Keratinocyte (primary cell): ENCODE results near the gene PTPRN2. TPM values are rescaled to one million over a fixed set of nuclear protein-coding genes. Genes with fewer than 3 reads are reported as not detected.
"Not testable (repeated sequence)": the region's sequence is repeated elsewhere in the genome, so short reads cannot be mapped to it uniquely, and the experiment has no call there.

Experiments
- DNase-seq: peaks from one replicate; pipeline ENCODE4 v3.0.0-alpha.2; 2011; ENCODE audit warnings: low read depth, missing footprints, low spot score
- FAIRE-seq: peaks from 2 replicates; lab custom pipeline; 2011; peaks lifted over from hg19 to GRCh38; lab: Jason Lieb, UNC
- H2AFZ ChIP-seq: 2 replicates; pipeline ENCODE4 v1.6.0; 2012; ENCODE audit warnings: low read length, control low read depth, inconsistent platforms; ENCODE audit not compliant: control insufficient read depth
- H3K27ac ChIP-seq: 2 replicates; pipeline ENCODE4 v1.5.1; 2011; ENCODE audit warnings: low read length; ENCODE audit not compliant: control insufficient read depth, insufficient read depth
- H3K27me3 ChIP-seq: 3 replicates; pipeline ENCODE4 v1.6.0; 2011; ENCODE audit warnings: low read length; ENCODE audit not compliant: control insufficient read depth, insufficient read depth; ENCODE audit errors: extremely low read depth
- H3K36me3 ChIP-seq, 2 experiments: 2 replicates in 1 of 2; 3 replicates in 1 of 2; pipeline ENCODE4 v1.5.1; 2011; ENCODE audit warnings: low read length in 2 of 2, mild to moderate bottlenecking in 1 of 2; ENCODE audit not compliant: control insufficient read depth in 2 of 2, insufficient read depth in 2 of 2; ENCODE audit errors: extremely low read depth in 1 of 2
- H3K4me1 ChIP-seq: 3 replicates; pipeline ENCODE4 v1.5.1; 2011; ENCODE audit warnings: low read length; ENCODE audit not compliant: control insufficient read depth, insufficient read depth; ENCODE audit errors: extremely low read depth
- H3K4me2 ChIP-seq: 3 replicates; pipeline ENCODE4 v1.6.0; 2011; ENCODE audit warnings: low read depth, low read length; ENCODE audit not compliant: control insufficient read depth, insufficient read depth; ENCODE audit errors: extremely low read depth
- H3K4me3 ChIP-seq, 3 experiments: fragments of 200-600 bp in 1 of 3; sonication (generic) in 1 of 3; 2 replicates in 2 of 3; 3 replicates in 1 of 3; pipeline ENCODE4 v1.5.1; 2011 to 2016; ENCODE audit warnings: low read length in 3 of 3, mild to moderate bottlenecking in 3 of 3, control low read depth in 2 of 3, inconsistent platforms in 1 of 3, low read depth in 1 of 3, mixed read lengths in 1 of 3, mixed run types in 1 of 3, moderate library complexity in 1 of 3; ENCODE audit not compliant: control insufficient read depth in 2 of 3, insufficient read depth in 2 of 3; ENCODE audit errors: extremely low read depth in 1 of 3
- H3K79me2 ChIP-seq: 2 replicates; pipeline ENCODE4 v1.6.0; 2012; ENCODE audit warnings: low read length; ENCODE audit not compliant: control insufficient read depth, insufficient read depth
- H3K9ac ChIP-seq: 3 replicates; pipeline ENCODE4 v1.6.0; 2011; ENCODE audit warnings: low read length; ENCODE audit not compliant: control insufficient read depth, insufficient read depth; ENCODE audit errors: extremely low read depth
- H3K9me1 ChIP-seq: 3 replicates; pipeline ENCODE4 v1.6.0; 2011; ENCODE audit warnings: low read length; ENCODE audit not compliant: control insufficient read depth, insufficient read depth; ENCODE audit errors: extremely low read depth
- H3K9me3 ChIP-seq: 2 replicates; pipeline ENCODE4 v1.5.1; 2012; ENCODE audit warnings: low read depth, low read length; ENCODE audit not compliant: control insufficient read depth
- H4K20me1 ChIP-seq: 3 replicates; pipeline ENCODE4 v1.6.0; 2011; ENCODE audit warnings: low read length; ENCODE audit not compliant: control insufficient read depth, insufficient read depth; ENCODE audit errors: extremely low read depth
- EZH2 ChIP-seq: IDR thresholded peaks from one replicate; pipeline ENCODE4 v1.6.1; 2012; ENCODE audit warnings: inconsistent platforms, mild to moderate bottlenecking, low read length, moderate library complexity
- dilution Hi-C: fragments of 300-500 bp; cut with MboI; formaldehyde crosslinking; loops from one replicate; pipeline ENCODE4 v1.7.0; 2020; ENCODE audit warnings: low sequenced_read_pairs; ENCODE audit not compliant: extremely low pct_ligation_motif_present
- polyA plus RNA-seq, 5 experiments: library from polyadenylated mRNA; depleted of rRNA in 3 of 5; stranded (reverse) in 3 of 5; stranded (forward) in 1 of 5; unstranded in 1 of 5; fragments of >200 nt; gene quantifications; 1 replicate in 1 of 5; 2 replicates in 3 of 5; 3 replicates in 1 of 5; pipeline versions ENCODE4 v1.2.1 to v1.2.3, GENCODE V29; 2011 to 2012; ENCODE audit warnings: missing spikeins in 2 of 5, low read depth in 1 of 5, low replicate concordance in 1 of 5
- TF ChIP-seq, protein P1 (sequence below), 3 experiments: IDR thresholded peaks in 1 of 3; conservative IDR thresholded peaks in 1 of 3; optimal IDR thresholded peaks in 1 of 3; 2 replicates in 2 of 3; 3 replicates in 1 of 3; pipeline versions ENCODE3 to v1.5.1; 2011; ENCODE audit warnings: low read length in 3 of 3, mild to moderate bottlenecking in 3 of 3, moderate library complexity in 2 of 3, control low read depth in 1 of 3, inconsistent platforms in 1 of 3; ENCODE audit not compliant: insufficient read depth in 2 of 3; ENCODE audit errors: extremely low read depth in 1 of 3

PTPRN2 gene
- polyA plus RNA-seq, 1 donor (not counting 4 experiments of a cell fraction or from before 2014, with no cell fraction given) = not detected

DNA sequence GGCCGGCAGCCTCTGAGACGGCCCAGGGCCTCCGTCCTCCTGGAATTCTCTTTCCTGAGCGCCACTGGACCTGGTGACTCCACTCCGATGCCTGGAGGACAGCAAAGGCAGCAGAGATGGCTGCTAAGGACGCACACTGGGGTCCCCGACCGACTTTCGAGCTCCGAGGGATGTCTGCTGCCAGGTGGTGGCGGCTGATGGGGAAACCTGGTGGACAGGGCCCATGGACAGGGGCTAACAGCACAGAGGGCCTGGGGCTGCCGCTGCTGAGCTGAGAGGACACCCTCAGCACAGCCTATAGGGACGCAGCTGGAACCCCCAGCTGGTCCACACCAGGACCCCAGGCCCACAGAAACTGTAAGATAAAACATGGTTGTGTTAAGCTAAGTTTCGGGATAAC is 884.5 kb downstream of the PTPRN2 start:
- no peaks in the 10 kb centered on the region for H3K36me3 ChIP-seq
- TF ChIP-seq, protein P1, sequence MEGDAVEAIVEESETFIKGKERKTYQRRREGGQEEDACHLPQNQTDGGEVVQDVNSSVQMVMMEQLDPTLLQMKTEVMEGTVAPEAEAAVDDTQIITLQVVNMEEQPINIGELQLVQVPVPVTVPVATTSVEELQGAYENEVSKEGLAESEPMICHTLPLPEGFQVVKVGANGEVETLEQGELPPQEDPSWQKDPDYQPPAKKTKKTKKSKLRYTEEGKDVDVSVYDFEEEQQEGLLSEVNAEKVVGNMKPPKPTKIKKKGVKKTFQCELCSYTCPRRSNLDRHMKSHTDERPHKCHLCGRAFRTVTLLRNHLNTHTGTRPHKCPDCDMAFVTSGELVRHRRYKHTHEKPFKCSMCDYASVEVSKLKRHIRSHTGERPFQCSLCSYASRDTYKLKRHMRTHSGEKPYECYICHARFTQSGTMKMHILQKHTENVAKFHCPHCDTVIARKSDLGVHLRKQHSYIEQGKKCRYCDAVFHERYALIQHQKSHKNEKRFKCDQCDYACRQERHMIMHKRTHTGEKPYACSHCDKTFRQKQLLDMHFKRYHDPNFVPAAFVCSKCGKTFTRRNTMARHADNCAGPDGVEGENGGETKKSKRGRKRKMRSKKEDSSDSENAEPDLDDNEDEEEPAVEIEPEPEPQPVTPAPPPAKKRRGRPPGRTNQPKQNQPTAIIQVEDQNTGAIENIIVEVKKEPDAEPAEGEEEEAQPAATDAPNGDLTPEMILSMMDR (optimal IDR thresholded peaks at IDR 0.05 in 1 of 3, IDR thresholded peaks at IDR 0.05 in 1 of 3, conservative IDR thresholded peaks at IDR 0.05 in 1 of 3; ENCODE audit: extremely low read depth in 1 of 3, insufficient read depth in 2 of 3, low read length in 3 of 3) = no peak
- TF ChIP-seq EZH2 = no peak
- H3K9ac ChIP-seq = no peak overlapping the region
- no peak overlapping the region for H3K4me2 ChIP-seq
- no peaks in the 10 kb centered on the region for H4K20me1 ChIP-seq
- no peak overlapping the region for H2AFZ ChIP-seq
- no peaks in the 10 kb centered on the region for H3K79me2 ChIP-seq
- no peaks in the 10 kb centered on the region for H3K9me1 ChIP-seq
- H3K4me3 ChIP-seq = no peak overlapping the region
- H3K27ac ChIP-seq = no peak overlapping the region
- FAIRE-seq (no peak), DNase-seq (no peak)
- no peaks in the 10 kb centered on the region for H3K4me1 ChIP-seq
- no peaks in the 10 kb centered on the region for H3K27me3 ChIP-seq
- no peaks in the 10 kb centered on the region for H3K9me3 ChIP-seq
- dilution Hi-C loops = no loop called here

DNA sequence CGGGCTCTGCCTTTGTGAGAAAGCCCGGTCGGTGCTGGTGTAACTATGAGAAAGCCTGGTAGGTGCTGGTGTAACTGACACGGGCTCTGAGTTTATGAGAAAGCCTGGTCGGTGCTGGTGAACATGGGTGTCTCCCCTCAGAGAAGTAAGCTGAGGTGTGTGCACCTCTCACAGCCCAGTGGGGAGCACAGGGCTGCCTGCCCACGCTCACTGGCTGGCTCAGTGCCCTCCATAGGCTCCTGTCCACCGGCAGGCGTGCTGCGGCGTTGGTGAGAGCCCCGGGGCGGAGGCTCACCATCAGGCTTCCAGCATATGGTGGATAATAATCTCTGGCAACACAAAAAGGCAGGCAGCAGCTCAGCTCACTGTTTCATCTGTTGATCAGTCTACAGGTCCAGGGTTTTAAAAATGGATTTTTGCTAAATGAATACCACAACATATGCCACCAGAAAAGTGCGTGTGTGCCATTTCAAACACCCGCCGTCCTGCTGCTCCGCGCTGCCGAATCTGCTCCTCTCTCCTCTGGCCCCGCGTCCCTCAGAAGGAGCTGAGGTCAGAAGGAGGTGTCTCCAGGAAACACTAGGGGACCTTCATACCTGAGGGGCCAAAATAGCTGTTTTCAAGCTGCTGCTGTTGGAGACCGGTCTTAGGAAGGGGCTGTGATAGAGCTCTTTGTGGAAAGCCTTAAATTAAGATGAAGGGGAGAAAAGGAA is 885.2 kb downstream of the PTPRN2 start:
- Histone ChIP-seq H3K4me2 (no peak overlapping the region), H3K9me3 (no peaks in the 10 kb centered on the region), H4K20me1 (no peaks in the 10 kb centered on the region), H3K27ac (no peak overlapping the region), H3K4me3 (no peak overlapping the region), H3K27me3 (no peaks in the 10 kb centered on the region), H3K4me1 (no peaks in the 10 kb centered on the region), H3K9me1 (no peaks in the 10 kb centered on the region), H3K79me2 (no peaks in the 10 kb centered on the region), H3K36me3 (no peaks in the 10 kb centered on the region), H2AFZ (no peak overlapping the region), H3K9ac (no peak overlapping the region)
- TF ChIP-seq EZH2 = no peak
- TF ChIP-seq, protein P1 (optimal IDR thresholded peaks at IDR 0.05 in 1 of 3, IDR thresholded peaks at IDR 0.05 in 1 of 3, conservative IDR thresholded peaks at IDR 0.05 in 1 of 3; ENCODE audit: extremely low read depth in 1 of 3, insufficient read depth in 2 of 3, low read length in 3 of 3) = no peak
- DNase-seq (no peak), FAIRE-seq (no peak)
- dilution Hi-C loops = no loop called here

DNA sequence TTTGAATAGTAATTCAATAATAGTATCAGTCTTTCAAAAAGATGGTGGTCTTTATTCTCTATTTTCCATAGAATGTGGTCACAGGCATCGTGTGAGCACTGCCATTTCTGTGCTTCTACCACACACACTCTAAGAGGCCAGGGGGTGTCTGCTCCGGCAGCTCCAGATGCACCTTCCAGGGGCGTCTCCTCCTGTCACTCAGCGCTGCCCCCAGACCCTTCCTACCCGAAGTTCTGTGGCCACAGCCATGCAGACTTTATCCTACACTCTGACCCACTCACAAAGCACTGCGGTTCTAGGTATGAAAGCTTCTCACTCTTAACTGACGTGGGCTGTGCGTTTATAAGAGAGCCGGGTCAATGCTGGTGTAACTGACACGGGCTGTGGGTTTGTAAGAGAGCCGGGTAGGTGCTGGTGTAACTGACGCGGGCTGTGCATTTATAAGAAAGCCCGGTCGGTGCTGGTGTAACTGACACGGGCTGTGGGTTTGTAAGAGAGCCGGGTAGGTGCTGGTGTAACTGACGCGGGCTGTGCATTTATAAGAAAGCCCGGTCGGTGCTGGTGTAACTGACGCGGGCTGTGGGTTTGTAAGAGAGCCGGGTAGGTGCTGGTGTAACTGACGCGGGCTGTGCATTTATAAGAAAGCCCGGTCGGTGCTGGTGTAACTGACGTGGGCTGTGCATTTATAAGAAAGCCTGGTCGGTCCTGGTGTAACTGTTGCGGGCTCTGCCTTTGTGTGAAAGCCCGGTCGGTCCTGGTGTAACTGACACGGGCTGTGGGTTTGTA is 886.0 kb downstream of the PTPRN2 start:
- dilution Hi-C loops, DNase-seq, H4K20me1 ChIP-seq: not testable (repeated sequence)

More for the DNA sequence above, 886.0 kb downstream of the PTPRN2 start:
- not testable (repeated sequence) for H3K36me3 ChIP-seq, H3K27ac ChIP-seq, H3K9ac ChIP-seq, H3K9me3 ChIP-seq, FAIRE-seq, H3K27me3 ChIP-seq, H3K4me2 ChIP-seq, H2AFZ ChIP-seq, H3K79me2 ChIP-seq, H3K9me1 ChIP-seq, H3K4me1 ChIP-seq, H3K4me3 ChIP-seq
